ENCODE results near the gene PRR5. TPM values are rescaled to one million over a fixed set of nuclear protein-coding genes. Genes with fewer than 3 reads are reported as not detected.

The PRR5 gene
- total and polyA plus RNA-seq, 4 donors: 11.5 to 49.1 (median 19.3) TPM

GRCh38 chr22:44765571-44766285, 63.7 kb downstream of the PRR5 start:
- H3K4me1 ChIP-seq (ENCODE audit: control insufficient read depth in 4 of 4, insufficient read depth in 4 of 4, low read length in 3 of 4): no peaks in the 10 kb centered on the region
- no peak overlapping the region for H3K27ac ChIP-seq (ENCODE audit: low read depth in 1 of 2, low read length in 2 of 2)
- H3K36me3 ChIP-seq (ENCODE audit: control insufficient read depth in 4 of 4, insufficient read depth in 3 of 4, low read depth in 1 of 4, low read length in 3 of 4): no peaks in the 10 kb centered on the region
- H3K9me3 ChIP-seq (ENCODE audit: control insufficient read depth in 4 of 4, low read length in 3 of 4): no peaks in the 10 kb centered on the region
- no peaks in the 10 kb centered on the region for H3K27me3 ChIP-seq (ENCODE audit: control insufficient read depth in 4 of 4, insufficient read depth in 4 of 4, low read length in 3 of 4)
- TF ChIP-seq HNF4A (conservative IDR thresholded peaks at IDR 0.05): no peak
- no peak for TF ChIP-seq FOXA2 (IDR thresholded peaks at IDR 0.05)
- TF ChIP-seq TAF1 (conservative IDR thresholded peaks at IDR 0.05): no peak
- no peak for TF ChIP-seq NR2F2 (IDR thresholded peaks at IDR 0.05)
- no peak for TF ChIP-seq SP1 (IDR thresholded peaks at IDR 0.05)
- no peak for TF ChIP-seq JUND (IDR thresholded peaks at IDR 0.05)
- no peak for TF ChIP-seq MAX (IDR thresholded peaks at IDR 0.05)
- no peak for TF ChIP-seq RXRA (IDR thresholded peaks at IDR 0.05)
- TF ChIP-seq ZBTB33 (IDR thresholded peaks at IDR 0.05): no peak
- no peak for TF ChIP-seq HNF4G (IDR thresholded peaks at IDR 0.05)
- TF ChIP-seq ATF3 (IDR thresholded peaks at IDR 0.05): no peak
- TF ChIP-seq REST (IDR thresholded peaks at IDR 0.05): no peak
- TF ChIP-seq EGR1 (IDR thresholded peaks at IDR 0.05; ENCODE audit: low read depth in 2 of 2): no peak
- TF ChIP-seq RAD21 (IDR thresholded peaks at IDR 0.05): no peak
- no peak for TF ChIP-seq CTCF (IDR thresholded peaks at IDR 0.05; ENCODE audit: low read depth, low read length, missing input control)
- DNase-seq (ENCODE audit: low spot score): no peak
- no peak overlapping the region for H3K9ac ChIP-seq (ENCODE audit: low read depth in 1 of 2, low read length in 2 of 2)
- WGBS: 77% methylated on average over 23 of the region's 23 CpGs
- H3K4me3 ChIP-seq (ENCODE audit: low read depth in 1 of 3, low read length in 3 of 3): no peak overlapping the region

GRCh38 chr22:44773082-44773481, 71.1 kb downstream of the PRR5 start:
- no peak overlapping the region for H3K27ac ChIP-seq (ENCODE audit: low read depth in 1 of 2, low read length in 2 of 2)
- no peaks in the 10 kb centered on the region for H3K27me3 ChIP-seq (ENCODE audit: control insufficient read depth in 4 of 4, insufficient read depth in 4 of 4, low read length in 3 of 4)
- H3K9ac ChIP-seq (ENCODE audit: low read depth in 1 of 2, low read length in 2 of 2): no peak overlapping the region
- H3K4me3 ChIP-seq (ENCODE audit: low read depth in 1 of 3, low read length in 3 of 3): no peak overlapping the region
- no peak for DNase-seq (ENCODE audit: low spot score)
- 95% methylated on average over 1 of the region's 1 CpG for WGBS
- no peak for TF ChIP-seq REST (IDR thresholded peaks at IDR 0.05)
- no peaks in the 10 kb centered on the region for H3K36me3 ChIP-seq (ENCODE audit: control insufficient read depth in 4 of 4, insufficient read depth in 3 of 4, low read depth in 1 of 4, low read length in 3 of 4)
- no peaks in the 10 kb centered on the region for H3K9me3 ChIP-seq (ENCODE audit: control insufficient read depth in 4 of 4, low read length in 3 of 4)
- H3K4me1 ChIP-seq (ENCODE audit: control insufficient read depth in 4 of 4, insufficient read depth in 4 of 4, low read length in 3 of 4): no peaks in the 10 kb centered on the region
